ENCODE results near the gene FOXA1.

The FOXA1 gene

DNA sequence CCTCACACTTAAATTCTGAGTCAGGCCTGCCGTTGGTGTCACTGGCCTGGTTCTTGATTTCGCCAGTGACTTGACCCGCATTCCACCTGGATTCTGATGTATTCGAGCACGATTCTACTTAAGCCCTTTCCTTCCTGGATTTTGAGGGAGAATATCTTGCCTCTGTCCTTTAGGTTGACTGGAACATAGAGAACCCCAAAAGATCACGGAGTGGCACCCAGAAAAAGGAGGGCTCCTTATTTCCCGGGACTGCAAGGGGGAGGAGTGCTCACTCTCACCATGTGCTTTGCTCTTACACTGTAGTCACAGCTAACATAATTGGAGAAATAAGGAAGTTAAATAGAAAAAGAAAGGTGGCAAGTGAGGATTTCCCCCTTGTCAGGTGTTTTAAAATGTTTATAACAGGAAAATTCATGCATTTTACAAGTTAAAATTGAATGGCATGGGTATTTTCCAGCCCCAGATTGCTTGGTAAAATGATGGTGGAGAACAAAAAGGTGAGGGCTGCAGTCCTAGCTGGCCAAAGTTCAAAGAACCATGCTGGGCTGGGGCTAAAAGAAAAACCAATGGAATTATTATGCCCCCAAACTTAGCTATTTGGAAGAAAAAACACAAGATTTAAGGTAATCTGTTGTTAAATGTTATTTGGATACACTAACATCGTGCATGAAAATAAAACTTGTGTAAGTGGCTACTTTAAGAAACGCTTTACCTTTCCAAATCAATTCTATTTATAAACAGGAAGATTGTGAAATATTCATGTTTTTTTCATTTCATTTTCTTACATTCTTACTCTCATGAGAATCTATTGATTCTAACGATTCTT lies 8.9 kb downstream of the FOXA1 start:
- no peaks in the 10 kb centered on the region for H3K36me3 ChIP-seq (ENCODE audit: control insufficient read depth, insufficient read depth, low read length)
- no peaks in the 10 kb centered on the region for H3K9me3 ChIP-seq (ENCODE audit: control insufficient read depth, insufficient read depth, low read length)
- H3K27me3 ChIP-seq (ENCODE audit: control insufficient read depth, insufficient read depth, low read length) = peaks cover 95% of the 10 kb centered on the region
- peaks cover 14% of the 10 kb centered on the region for H3K4me1 ChIP-seq (ENCODE audit: control insufficient read depth, insufficient read depth, low read length)
- H3K9ac ChIP-seq (ENCODE audit: low read depth, low read length) = no peak overlapping the region
- H3K4me3 ChIP-seq (ENCODE audit: low read depth, low read length) = no peak overlapping the region

DNA sequence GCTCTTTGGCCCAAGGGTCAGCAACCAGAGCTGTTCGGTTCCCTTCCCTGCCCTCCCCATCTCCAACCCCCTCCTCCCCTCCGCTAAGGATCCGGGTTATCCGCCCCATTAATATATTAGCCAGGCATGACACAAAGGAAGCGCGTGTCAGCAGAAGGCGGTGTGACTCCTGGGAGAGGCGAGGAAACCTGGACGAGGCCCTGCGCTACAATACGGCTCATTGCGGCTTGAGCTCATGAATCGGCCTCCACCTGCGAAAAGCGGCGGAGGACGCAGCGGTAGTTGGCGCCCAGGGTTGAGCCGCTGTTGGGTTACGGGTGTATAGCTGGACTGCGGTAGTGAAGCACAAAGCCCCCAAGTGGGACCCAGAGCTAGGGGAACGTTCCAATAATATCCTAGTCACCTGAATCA lies 9.9 kb downstream of the FOXA1 start:
- Histone ChIP-seq H3K4me3 (ENCODE audit: low read depth, low read length) (peak overlapping the region; percentile 39), H3K9ac (ENCODE audit: low read depth, low read length) (no peak overlapping the region), H3K27me3 (ENCODE audit: control insufficient read depth, insufficient read depth, low read length) (peaks cover 95% of the 10 kb centered on the region), H3K9me3 (ENCODE audit: control insufficient read depth, insufficient read depth, low read length) (no peaks in the 10 kb centered on the region), H3K4me1 (ENCODE audit: control insufficient read depth, insufficient read depth, low read length) (peaks cover 14% of the 10 kb centered on the region), H3K36me3 (ENCODE audit: control insufficient read depth, insufficient read depth, low read length) (no peaks in the 10 kb centered on the region)

DNA sequence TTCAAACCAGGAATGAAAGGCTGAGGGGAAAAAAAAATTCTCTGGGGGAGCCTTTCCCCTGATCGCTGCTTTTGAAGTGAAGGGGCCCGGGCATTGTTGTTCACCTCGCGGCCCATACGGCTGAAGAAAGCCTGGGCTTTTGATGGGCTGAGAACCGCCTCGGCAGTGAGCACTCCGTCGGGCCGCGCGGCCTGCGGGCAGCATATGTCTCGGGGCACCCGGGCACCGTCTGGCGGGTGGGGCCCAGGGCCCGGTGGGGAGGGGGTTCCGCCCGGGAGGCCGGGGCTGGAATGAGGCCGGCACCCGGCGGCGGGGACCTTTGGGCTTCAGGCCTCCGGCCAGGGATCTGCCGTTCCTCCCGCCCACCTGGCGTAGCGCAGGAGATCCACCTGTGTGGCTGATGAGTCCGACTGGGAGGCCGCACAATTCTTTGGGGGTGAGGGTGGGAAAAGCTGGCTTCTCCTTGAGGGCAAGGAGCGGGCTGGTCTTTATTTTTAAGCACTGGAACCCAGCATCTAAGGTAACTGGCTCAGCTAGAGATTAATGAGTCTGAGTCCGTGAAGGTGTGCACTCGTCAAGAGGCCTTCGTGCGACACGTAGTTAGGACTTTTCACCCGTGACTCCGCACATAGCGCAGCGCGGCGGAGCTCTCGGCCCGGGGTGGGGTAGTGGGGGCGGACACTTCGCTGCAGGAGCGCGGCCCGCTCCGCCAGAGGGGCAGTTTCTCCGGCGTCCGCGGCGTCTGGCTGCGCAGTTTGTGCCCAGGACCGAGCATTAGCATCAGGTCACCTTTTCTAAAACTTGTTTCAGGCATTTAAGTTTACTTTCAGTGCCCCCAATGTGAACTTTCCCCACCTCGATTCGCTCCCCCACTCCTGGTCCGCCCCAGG lies 10.6 kb downstream of the FOXA1 start:
- Histone ChIP-seq H3K27me3 (ENCODE audit: control insufficient read depth, insufficient read depth, low read length) (peaks cover 95% of the 10 kb centered on the region), H3K36me3 (ENCODE audit: control insufficient read depth, insufficient read depth, low read length) (no peaks in the 10 kb centered on the region), H3K9me3 (ENCODE audit: control insufficient read depth, insufficient read depth, low read length) (no peaks in the 10 kb centered on the region), H3K4me1 (ENCODE audit: control insufficient read depth, insufficient read depth, low read length) (peaks cover 13% of the 10 kb centered on the region), H3K9ac (ENCODE audit: low read depth, low read length) (no peak overlapping the region), H3K4me3 (ENCODE audit: low read depth, low read length) (peak overlapping the region; percentile 39)

DNA sequence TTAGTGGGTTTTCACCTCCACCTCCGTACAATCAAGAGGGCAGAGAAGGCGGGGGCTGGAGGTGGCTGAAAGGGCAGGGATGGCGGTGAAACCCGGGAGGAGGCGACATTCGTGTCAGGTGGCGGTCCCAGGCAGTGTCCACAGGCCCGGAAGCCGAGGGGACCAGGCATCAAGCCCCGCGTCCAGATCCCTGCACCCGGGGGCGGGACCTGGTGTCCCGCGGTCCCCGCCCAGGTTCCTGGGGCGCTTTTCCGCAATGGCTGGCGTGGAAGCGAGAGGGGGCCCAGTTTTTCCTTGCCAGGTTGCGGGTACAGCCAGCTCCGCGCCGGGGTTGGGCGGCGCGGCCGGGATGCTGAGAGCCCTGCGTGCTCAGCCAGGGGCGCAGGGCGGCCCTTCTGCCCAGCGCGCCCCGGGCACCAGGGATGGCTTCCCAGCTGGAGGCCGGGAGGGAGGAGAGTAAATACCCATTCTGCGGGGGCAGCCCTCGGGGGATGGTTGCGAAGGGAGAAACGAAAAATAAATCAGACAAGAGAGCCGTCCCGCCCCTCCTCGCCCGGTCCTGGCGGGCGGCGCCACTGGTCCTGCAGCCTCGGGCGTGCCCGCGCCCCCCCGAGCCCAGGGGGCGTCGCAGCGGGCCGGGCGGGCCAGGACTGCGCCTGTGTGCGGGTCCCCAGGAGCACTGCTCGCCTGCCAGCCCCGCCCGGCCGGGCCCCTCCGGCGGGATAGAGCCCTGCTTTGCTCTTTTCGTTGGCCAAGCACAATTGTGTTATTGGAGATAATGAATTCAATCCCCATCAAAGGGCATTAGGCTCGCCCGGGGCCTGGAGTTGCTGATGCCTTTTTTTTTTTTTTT lies 11.5 kb downstream of the FOXA1 start:
- Histone ChIP-seq H3K36me3 (ENCODE audit: control insufficient read depth, insufficient read depth, low read length) (no peaks in the 10 kb centered on the region), H3K9ac (ENCODE audit: low read depth, low read length) (no peak overlapping the region)

DNA sequence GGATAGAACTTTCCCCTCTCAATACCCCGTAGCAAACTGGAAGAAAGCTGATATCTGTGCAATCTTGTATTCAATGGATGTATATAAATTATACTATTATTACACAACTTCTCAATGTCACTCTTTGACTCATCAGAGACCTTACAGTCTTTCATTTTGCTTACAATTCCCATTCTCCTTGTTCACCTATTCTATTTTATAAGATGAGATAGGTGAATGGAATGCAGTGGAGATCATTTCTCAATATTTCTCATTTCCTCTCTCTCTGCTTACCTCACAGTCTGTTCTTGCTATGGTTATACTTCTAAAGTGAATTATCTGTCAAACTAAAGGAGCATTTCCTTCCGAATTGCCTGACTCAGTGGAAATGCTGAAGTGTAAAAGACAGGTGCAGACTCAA lies 14.9 kb downstream of the FOXA1 start:
- no peaks in the 10 kb centered on the region for H3K4me1 ChIP-seq (ENCODE audit: control insufficient read depth, insufficient read depth, low read length)
- peaks cover 96% of the 10 kb centered on the region for H3K27me3 ChIP-seq (ENCODE audit: control insufficient read depth, insufficient read depth, low read length)
- H3K4me3 ChIP-seq (ENCODE audit: low read depth, low read length) = no peak overlapping the region
- no peaks in the 10 kb centered on the region for H3K36me3 ChIP-seq (ENCODE audit: control insufficient read depth, insufficient read depth, low read length)
- no peak overlapping the region for H3K9ac ChIP-seq (ENCODE audit: low read depth, low read length)
- no peaks in the 10 kb centered on the region for H3K9me3 ChIP-seq (ENCODE audit: control insufficient read depth, insufficient read depth, low read length)

More for the DNA sequence above, 11.5 kb downstream of the FOXA1 start:
- no peaks in the 10 kb centered on the region for H3K9me3 ChIP-seq (ENCODE audit: control insufficient read depth, insufficient read depth, low read length)
- peak overlapping the region; percentile 36 for H3K4me3 ChIP-seq (ENCODE audit: low read depth, low read length)
- peaks cover 95% of the 10 kb centered on the region for H3K27me3 ChIP-seq (ENCODE audit: control insufficient read depth, insufficient read depth, low read length)
- peaks cover 8% of the 10 kb centered on the region for H3K4me1 ChIP-seq (ENCODE audit: control insufficient read depth, insufficient read depth, low read length)

DNA sequence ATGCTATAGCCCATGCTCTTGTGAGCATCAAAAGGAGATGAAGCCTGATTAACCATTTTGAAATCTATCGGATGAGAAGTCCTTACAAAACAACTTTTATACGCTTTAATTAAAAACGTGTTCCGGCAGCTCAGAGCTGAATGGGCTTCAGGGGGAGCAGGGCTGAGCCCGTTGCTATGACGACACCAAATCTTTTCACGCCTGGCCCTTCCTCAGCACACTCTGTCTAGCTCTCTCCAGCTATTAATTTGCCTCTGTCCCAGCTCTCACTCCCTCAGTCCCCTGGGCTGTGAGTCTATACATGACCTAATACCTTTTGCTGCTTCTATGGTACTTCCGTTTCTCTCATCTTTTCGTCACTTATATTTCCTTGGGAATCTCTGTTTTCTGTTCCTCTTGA lies 15.8 kb downstream of the FOXA1 start:
- H3K27me3 ChIP-seq (ENCODE audit: control insufficient read depth, insufficient read depth, low read length) = peaks cover 92% of the 10 kb centered on the region

DNA sequence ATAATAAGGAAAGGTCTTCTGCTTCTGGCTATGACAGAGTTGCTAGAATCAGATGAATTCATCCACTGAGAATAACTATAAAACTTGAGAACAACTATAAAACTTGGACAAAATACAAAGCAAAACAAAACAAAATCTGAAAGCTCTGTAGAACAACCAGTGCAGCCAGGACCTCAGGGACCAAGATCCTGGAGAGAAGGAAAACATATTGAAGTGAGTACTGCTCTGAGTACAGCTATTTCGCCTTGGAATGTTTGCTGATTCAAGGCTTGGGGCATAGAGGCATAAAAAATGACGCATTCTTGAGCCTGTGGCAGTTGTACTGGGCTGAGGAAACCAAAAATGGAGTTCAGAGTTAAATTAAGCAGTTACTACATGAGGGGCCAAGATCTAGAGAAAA lies 21.7 kb downstream of the FOXA1 start:
- Histone ChIP-seq H3K4me1 (ENCODE audit: control insufficient read depth, insufficient read depth, low read length) (no peaks in the 10 kb centered on the region), H3K9me3 (ENCODE audit: control insufficient read depth, insufficient read depth, low read length) (no peaks in the 10 kb centered on the region), H3K9ac (ENCODE audit: low read depth, low read length) (no peak overlapping the region), H3K4me3 (ENCODE audit: low read depth, low read length) (no peak overlapping the region), H3K36me3 (ENCODE audit: control insufficient read depth, insufficient read depth, low read length) (no peaks in the 10 kb centered on the region), H3K27me3 (ENCODE audit: control insufficient read depth, insufficient read depth, low read length) (peaks cover 39% of the 10 kb centered on the region)

More for the DNA sequence above, 15.8 kb downstream of the FOXA1 start:
- Histone ChIP-seq H3K4me3 (ENCODE audit: low read depth, low read length) (no peak overlapping the region), H3K9me3 (ENCODE audit: control insufficient read depth, insufficient read depth, low read length) (no peaks in the 10 kb centered on the region), H3K9ac (ENCODE audit: low read depth, low read length) (no peak overlapping the region), H3K4me1 (ENCODE audit: control insufficient read depth, insufficient read depth, low read length) (no peaks in the 10 kb centered on the region), H3K36me3 (ENCODE audit: control insufficient read depth, insufficient read depth, low read length) (no peaks in the 10 kb centered on the region)

DNA sequence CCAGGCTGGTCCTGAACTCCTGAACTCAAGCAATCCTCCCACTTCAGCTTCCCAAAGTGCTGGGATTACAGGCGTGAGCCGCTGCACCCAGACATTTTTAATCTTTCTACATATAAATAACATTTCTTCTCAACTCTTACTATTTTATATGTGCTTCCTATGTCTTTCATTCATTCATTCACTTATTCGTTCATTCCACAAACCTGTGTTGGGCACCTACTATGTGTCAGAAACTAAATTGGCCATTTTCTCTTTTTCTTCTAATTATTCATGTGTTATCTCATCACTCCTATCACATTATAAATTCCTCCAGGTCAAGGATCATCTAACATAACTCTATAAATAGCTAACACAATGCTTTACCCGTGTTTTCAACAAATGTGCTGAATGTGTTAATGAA lies 23.7 kb downstream of the FOXA1 start:
- H3K27me3 ChIP-seq (ENCODE audit: control insufficient read depth, insufficient read depth, low read length) = peaks cover 21% of the 10 kb centered on the region
- no peak overlapping the region for H3K9ac ChIP-seq (ENCODE audit: low read depth, low read length)
- H3K9me3 ChIP-seq (ENCODE audit: control insufficient read depth, insufficient read depth, low read length) = no peaks in the 10 kb centered on the region
- peaks cover 6% of the 10 kb centered on the region for H3K4me1 ChIP-seq (ENCODE audit: control insufficient read depth, insufficient read depth, low read length)
- no peak overlapping the region for H3K4me3 ChIP-seq (ENCODE audit: low read depth, low read length)
- no peaks in the 10 kb centered on the region for H3K36me3 ChIP-seq (ENCODE audit: control insufficient read depth, insufficient read depth, low read length)

DNA sequence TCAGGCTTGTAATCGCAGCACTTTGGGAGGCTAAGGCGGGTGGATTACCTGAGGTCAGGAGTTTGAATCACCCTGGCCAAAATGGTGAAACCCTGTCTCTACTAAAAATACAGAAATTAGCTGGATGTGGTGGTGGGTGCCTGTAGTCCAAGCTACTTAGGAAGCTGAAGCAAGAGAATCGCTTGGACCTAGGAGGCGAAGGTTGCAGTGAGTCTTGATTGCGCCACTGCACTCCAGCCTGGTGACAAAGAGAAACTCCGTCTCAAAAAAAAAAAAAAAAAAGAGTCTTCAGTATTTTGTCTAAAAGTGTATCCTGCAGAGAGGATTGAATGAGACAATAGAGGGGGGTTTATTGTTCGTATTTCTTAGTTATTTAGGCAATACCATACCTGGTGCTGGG lies 25.3 kb downstream of the FOXA1 start:
- H3K9me3 ChIP-seq (ENCODE audit: control insufficient read depth, insufficient read depth, low read length) = no peaks in the 10 kb centered on the region
- H3K4me3 ChIP-seq (ENCODE audit: low read depth, low read length) = no peak overlapping the region
- H3K27me3 ChIP-seq (ENCODE audit: control insufficient read depth, insufficient read depth, low read length) = peaks cover 6% of the 10 kb centered on the region
- H3K4me1 ChIP-seq (ENCODE audit: control insufficient read depth, insufficient read depth, low read length) = peaks cover 6% of the 10 kb centered on the region
- no peak overlapping the region for H3K9ac ChIP-seq (ENCODE audit: low read depth, low read length)
- no peaks in the 10 kb centered on the region for H3K36me3 ChIP-seq (ENCODE audit: control insufficient read depth, insufficient read depth, low read length)

DNA sequence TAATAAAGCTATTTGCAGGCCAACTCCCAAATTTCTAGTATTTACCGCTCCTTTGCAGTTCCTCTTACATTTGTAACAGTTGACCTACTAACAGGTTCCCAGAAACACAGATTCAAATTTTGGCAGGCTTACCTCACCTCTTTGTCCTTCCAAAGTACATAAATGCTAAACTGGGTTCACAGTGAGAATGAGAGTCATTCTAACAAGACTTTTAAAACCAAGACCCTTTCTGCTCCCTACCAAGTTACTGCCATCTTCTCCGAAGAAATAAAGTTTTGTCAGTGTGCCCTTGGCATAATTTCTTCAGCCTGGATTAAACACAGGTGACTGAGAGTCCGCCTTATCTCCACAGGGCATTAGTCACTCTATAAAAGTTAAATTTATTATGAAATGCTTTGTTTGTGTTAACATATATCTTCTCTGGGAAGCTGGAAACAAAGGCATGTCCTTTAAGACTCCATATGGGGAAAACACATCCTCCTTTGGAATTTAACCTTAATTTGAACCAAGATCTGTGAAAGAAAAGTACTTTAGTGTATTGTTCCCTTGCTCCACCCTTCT lies 28.2 kb downstream of the FOXA1 start:
- Histone ChIP-seq H3K27me3 (ENCODE audit: control insufficient read depth, insufficient read depth, low read length) (no peaks in the 10 kb centered on the region), H3K4me3 (ENCODE audit: low read depth, low read length) (no peak overlapping the region), H3K36me3 (ENCODE audit: control insufficient read depth, insufficient read depth, low read length) (no peaks in the 10 kb centered on the region), H3K4me1 (ENCODE audit: control insufficient read depth, insufficient read depth, low read length) (peaks cover 6% of the 10 kb centered on the region), H3K9me3 (ENCODE audit: control insufficient read depth, insufficient read depth, low read length) (no peaks in the 10 kb centered on the region), H3K9ac (ENCODE audit: low read depth, low read length) (no peak overlapping the region)

DNA sequence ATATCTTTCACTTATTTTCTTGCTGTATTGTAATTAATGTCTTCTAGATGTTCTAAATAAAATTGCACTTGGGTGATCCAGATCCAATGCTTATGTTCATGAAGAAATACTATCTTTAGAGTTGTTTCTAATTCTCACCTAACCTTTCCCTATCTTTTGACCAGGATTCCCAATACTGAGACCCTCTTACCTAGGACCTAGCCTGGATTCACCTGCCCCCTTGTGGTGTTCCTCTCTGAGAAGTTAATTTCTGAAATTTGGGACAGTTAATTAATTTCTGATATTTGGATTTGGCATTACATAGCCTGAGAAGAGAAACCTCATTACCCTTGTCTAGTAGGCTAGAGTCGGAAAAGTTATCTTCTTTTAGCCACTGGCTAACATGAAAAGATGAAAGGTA lies 29.5 kb downstream of the FOXA1 start:
- H3K27me3 ChIP-seq (ENCODE audit: control insufficient read depth, insufficient read depth, low read length) = no peaks in the 10 kb centered on the region
- H3K4me3 ChIP-seq (ENCODE audit: low read depth, low read length) = no peak overlapping the region
- H3K36me3 ChIP-seq (ENCODE audit: control insufficient read depth, insufficient read depth, low read length) = no peaks in the 10 kb centered on the region
- H3K9ac ChIP-seq (ENCODE audit: low read depth, low read length) = no peak overlapping the region
- no peaks in the 10 kb centered on the region for H3K9me3 ChIP-seq (ENCODE audit: control insufficient read depth, insufficient read depth, low read length)
- H3K4me1 ChIP-seq (ENCODE audit: control insufficient read depth, insufficient read depth, low read length) = peaks cover 6% of the 10 kb centered on the region
